GM19324 (cell line): Measurements from ENCODE around the gene MED25.

Experiments used
- ATAC-seq: cut with Tn5 transposase; IDR thresholded peaks from one replicate; pipeline ENCODE4 v1.9.1; 2021; ENCODE audit warnings: mild to moderate bottlenecking, moderate library complexity; ENCODE audit not compliant: unreplicated experiment, low FRiP score

MED25 gene

GRCh38 chr19:49855676-49856573 is 37.8 kb downstream of the MED25 start:
- ATAC-seq, result no peak

- ATAC-seq, result no peak
Measured at GRCh38 chr19:49856574-49857021, 38.5 kb downstream of the MED25 start.

GRCh38 chr19:49857061-49857837 is 39.2 kb downstream of the MED25 start:
- ATAC-seq, result no peak

GRCh38 chr19:49857838-49858087 is 39.7 kb downstream of the MED25 start:
- ATAC-seq, result no peak

GRCh38 chr19:49858088-49858985 is 40.2 kb downstream of the MED25 start:
- no peak for ATAC-seq

- no peak for ATAC-seq
Measured at GRCh38 chr19:49859682-49860335, 41.7 kb downstream of the MED25 start.

- no peak for ATAC-seq
Measured at GRCh38 chr19:49860336-49861102, 42.4 kb downstream of the MED25 start.

GRCh38 chr19:49861107-49861506 is 43.0 kb downstream of the MED25 start:
- ATAC-seq, result no peak

- ATAC-seq, result no peak
Measured at GRCh38 chr19:49861541-49862378, 43.7 kb downstream of the MED25 start.

- ATAC-seq, result no peak
Measured at GRCh38 chr19:49862391-49863253, 44.5 kb downstream of the MED25 start.

GRCh38 chr19:49863254-49863934 is 45.3 kb downstream of the MED25 start:
- no peak for ATAC-seq

- ATAC-seq, result no peak
Measured at GRCh38 chr19:49863935-49864320, 45.8 kb downstream of the MED25 start.

GRCh38 chr19:49864890-49865289 is 46.8 kb downstream of the MED25 start:
- no peak for ATAC-seq

GRCh38 chr19:49866933-49867782 is 49.1 kb downstream of the MED25 start, which contains the start of gene PNKP:
Gene PNKP, minus strand, starts transcription at chr19:49867576. Its CDS starts 372 bp downstream, at chr19:49867204.
- ATAC-seq, result peak; percentile 43

GRCh38 chr19:49869009-49869483 is 51.0 kb downstream of the MED25 start:
- ATAC-seq, result peak; percentile 6
